Endothelial cell of umbilical vein (primary cell): Measurements from ENCODE around the gene GRIN2D. TPM values are rescaled to one million over a fixed set of nuclear protein-coding genes. Genes with fewer than 3 reads are reported as not detected.

Source experiments
- BruUV-seq: library from RNA; stranded (reverse); fragments of 400-500 nt; replicated peaks from 2 replicates; lab custom pipeline; 2021; lab: Mats Ljungman, UMichigan
- CTCF ChIA-PET: fragments of 300-600, 350-600 bp; sonication (Branson Sonifier 250); formaldehyde crosslinking; loops from one replicate; lab custom pipeline; 2021; ENCODE audit warnings: antibody characterized with exemption, inconsistent platforms; lab: Charles Lee
- POLR2A ChIA-PET: fragments of 300-600, 350-600 bp; sonication (Branson Sonifier 250); formaldehyde crosslinking; loops from one replicate; lab custom pipeline; 2021; ENCODE audit warnings: antibody characterized with exemption, inconsistent platforms; lab: Charles Lee
- DNase-seq: peaks from one replicate; pipeline ENCODE4 v3.0.0-alpha.2; 2011; ENCODE audit warnings: low read depth, low spot score
- FAIRE-seq: peaks from 2 replicates; lab custom pipeline; 2011; peaks lifted over from hg19 to GRCh38; lab: Jason Lieb, UNC
- H2AFZ ChIP-seq: 2 replicates; pipeline ENCODE4 v1.6.0; 2012; ENCODE audit warnings: low read depth, low read length, control low read depth, inconsistent platforms
- H3K27ac ChIP-seq: 2 replicates; pipeline ENCODE4 v1.5.1; 2011; ENCODE audit warnings: low read depth, mild to moderate bottlenecking, control low read depth, low read length, moderate library complexity; ENCODE audit not compliant: insufficient read depth
- H3K27me3 ChIP-seq, 2 experiments: 2 replicates each; pipeline versions ENCODE4 v1.6.0 to v1.6.1; 2011; ENCODE audit warnings: low read length in 2 of 2, mixed read lengths in 1 of 2; ENCODE audit not compliant: control insufficient read depth in 2 of 2, insufficient read depth in 2 of 2
- H3K36me3 ChIP-seq, 2 experiments: 2 replicates in 1 of 2; 3 replicates in 1 of 2; pipeline ENCODE4 v1.5.1; 2011; ENCODE audit warnings: low read length in 2 of 2, mild to moderate bottlenecking in 1 of 2, moderate library complexity in 1 of 2; ENCODE audit not compliant: control insufficient read depth in 2 of 2, insufficient read depth in 2 of 2; ENCODE audit errors: extremely low read depth in 1 of 2
- H3K4me1 ChIP-seq: 3 replicates; pipeline ENCODE4 v1.5.1; 2011; ENCODE audit warnings: mild to moderate bottlenecking, low read length; ENCODE audit not compliant: control insufficient read depth, insufficient read depth; ENCODE audit errors: extremely low read depth
- H3K4me2 ChIP-seq: 2 replicates; pipeline ENCODE4 v1.6.1; 2011; ENCODE audit warnings: low read length, control low read depth, mixed read lengths; ENCODE audit not compliant: insufficient read depth
- H3K4me3 ChIP-seq, 3 experiments: fragments of 200-600 bp in 1 of 3; sonication (generic), shearing (Covaris generic) in 1 of 3; replicated peaks in 1 of 3; 2 replicates each; pipeline ENCODE4 v1.5.1; 2011 to 2016; ENCODE audit warnings: control low read depth in 3 of 3, low read length in 3 of 3, mild to moderate bottlenecking in 2 of 3, inconsistent platforms in 1 of 3, low read depth in 1 of 3, moderate library complexity in 1 of 3; ENCODE audit not compliant: insufficient read depth in 1 of 3
- H3K79me2 ChIP-seq: 2 replicates; pipeline ENCODE4 v1.6.0; 2012; ENCODE audit warnings: low read length, inconsistent platforms; ENCODE audit not compliant: control insufficient read depth, insufficient read depth
- H3K9ac ChIP-seq: replicated peaks from 2 replicates; pipeline ENCODE3; 2011; ENCODE audit warnings: low read length, control low read depth; ENCODE audit not compliant: insufficient read depth; ENCODE audit errors: extremely low read depth
- H3K9me1 ChIP-seq: replicated peaks from 3 replicates; pipeline ENCODE4 v1.6.0; 2011; ENCODE audit warnings: mild to moderate bottlenecking, low read length; ENCODE audit not compliant: control insufficient read depth, insufficient read depth; ENCODE audit errors: extremely low read depth
- H3K9me3 ChIP-seq: replicated peaks from 2 replicates; pipeline ENCODE4 v1.5.1; 2012; ENCODE audit warnings: low read length, inconsistent platforms; ENCODE audit not compliant: control insufficient read depth, insufficient read depth
- H4K20me1 ChIP-seq: replicated peaks from 2 replicates; pipeline ENCODE3; 2011; ENCODE audit warnings: mild to moderate bottlenecking, low read length; ENCODE audit not compliant: control insufficient read depth, insufficient read depth; ENCODE audit errors: extremely low read depth
- CTCF ChIP-seq, 2 donors: IDR thresholded peaks; 1 replicate in 1 of 2; 2 replicates in 1 of 2; pipeline ENCODE4 v1.5.1; 2011; ENCODE audit warnings: low read length in 2 of 2, mild to moderate bottlenecking in 2 of 2, moderate library complexity in 2 of 2, control low read depth in 1 of 2, inconsistent platforms in 1 of 2, low read depth in 1 of 2; ENCODE audit not compliant: insufficient read depth in 1 of 2; ENCODE audit errors: extremely low read depth in 1 of 2
- EZH2 ChIP-seq: IDR thresholded peaks from 2 replicates; pipeline ENCODE4 v1.6.1; 2012; ENCODE audit warnings: borderline replicate concordance, low read depth, mild to moderate bottlenecking, moderate library complexity, low read length, inconsistent platforms; ENCODE audit not compliant: severe bottlenecking
- FOS ChIP-seq: IDR thresholded peaks from 2 replicates; pipeline ENCODE4 v1.6.1; 2011; ENCODE audit warnings: mild to moderate bottlenecking, low read length, moderate library complexity, borderline replicate concordance; ENCODE audit not compliant: insufficient read depth
- GATA2 ChIP-seq: IDR thresholded peaks from 2 replicates; pipeline ENCODE4 v1.7.0; 2011; ENCODE audit warnings: low read depth, mild to moderate bottlenecking, moderate library complexity, mixed read lengths, low read length; ENCODE audit not compliant: insufficient read length, insufficient read depth
- JUN ChIP-seq: IDR thresholded peaks from 2 replicates; pipeline ENCODE4 v1.6.1; 2011; ENCODE audit warnings: borderline replicate concordance, low read depth; ENCODE audit not compliant: insufficient read length, insufficient read depth
- MAX ChIP-seq: IDR thresholded peaks from 2 replicates; pipeline ENCODE4 v1.6.1; 2011; ENCODE audit not compliant: insufficient read depth, insufficient read length
- MYC ChIP-seq: IDR thresholded peaks from one replicate; pipeline ENCODE4 v1.6.1; 2011; ENCODE audit warnings: mild to moderate bottlenecking, low read depth, low read length
- POLR2A ChIP-seq: IDR thresholded peaks from 2 replicates; pipeline ENCODE4 v1.6.1; 2012; ENCODE audit warnings: low read depth, mild to moderate bottlenecking, control low read depth, low read length
- POLR2AphosphoS5 ChIP-seq: IDR thresholded peaks from 2 replicates; pipeline ENCODE4 v1.6.1; 2012; ENCODE audit warnings: low read depth, mild to moderate bottlenecking, control low read depth, low read length, moderate library complexity; ENCODE audit not compliant: insufficient read depth
- dilution Hi-C: fragments of 300-500 bp; cut with MboI; formaldehyde crosslinking; loops from one replicate; pipeline ENCODE4 v1.15.0; 2019; ENCODE audit warnings: low sequenced_read_pairs; ENCODE audit not compliant: extremely low pct_ligation_motif_present
- intact Hi-C: fragments of 100-400 bp; cut with micrococcal nuclease; formaldehyde crosslinking; loops from one replicate; pipeline ENCODE4 v1.10.0; 2022
- polyA plus RNA-seq, 4 experiments: library from polyadenylated mRNA; depleted of rRNA in 3 of 4; stranded (reverse) in 3 of 4; unstranded in 1 of 4; fragments of >200 nt; gene quantifications; 2 replicates each; pipeline versions ENCODE4 v1.2.1 to v1.2.3, GENCODE V29; 2011 to 2012; ENCODE audit warnings: missing spikeins in 1 of 4
- total RNA-seq: library from RNA; stranded (reverse); gene quantifications from 2 replicates; pipeline ENCODE4 v1.2.3, GENCODE V29; 2021

Gene GRIN2D
- total and polyA plus RNA-seq, 2 donors (not counting 3 experiments of a cell fraction or from before 2014, with no cell fraction given): 0.59 to 2.1 TPM

- H2AFZ ChIP-seq: no peak overlapping the region
- FAIRE-seq (no peak), DNase-seq (no peak)
- ChIA-PET CTCF (no interaction called here), POLR2A (no interaction called here)
- no peak overlapping the region for H3K9ac ChIP-seq
- TF ChIP-seq POLR2AphosphoS5 (no peak), GATA2 (no peak), MAX (no peak)
- no peaks in the 10 kb centered on the region for H3K36me3 ChIP-seq
- H3K4me2 ChIP-seq: no peak overlapping the region
- H3K27ac ChIP-seq: no peak overlapping the region
- dilution Hi-C loops: no loop called here
- H4K20me1 ChIP-seq: no peaks in the 10 kb centered on the region
- intact Hi-C loops: no loop called here
- no peaks in the 10 kb centered on the region for H3K9me3 ChIP-seq
- H3K27me3 ChIP-seq: no peaks in the 10 kb centered on the region
- H3K4me1 ChIP-seq: no peaks in the 10 kb centered on the region
- H3K9me1 ChIP-seq: no peaks in the 10 kb centered on the region
- no TSS peak for BruUV-seq
- no peak overlapping the region for H3K4me3 ChIP-seq
- no peaks in the 10 kb centered on the region for H3K79me2 ChIP-seq
Measured at GRCh38 chr19:48355365-48355954, 38.0 kb upstream of the GRIN2D start.

GRCh38 chr19:48359123-48359522, 34.3 kb upstream of the GRIN2D start:
- FAIRE-seq: no peak
- TF ChIP-seq CTCF (IDR thresholded peaks at IDR 0.05; ENCODE audit: extremely low read depth in 1 of 2, insufficient read depth in 1 of 2, low read depth in 1 of 2, low read length in 2 of 2) (no peak), POLR2A (no peak), JUN (no peak), POLR2AphosphoS5 (no peak), GATA2 (no peak), FOS (no peak), MAX (no peak), EZH2 (no peak), MYC (no peak)
- POLR2A ChIA-PET: no interaction called here
- no TSS peak for BruUV-seq
- H3K79me2 ChIP-seq: no peaks in the 10 kb centered on the region
- dilution Hi-C loops (no loop called here), intact Hi-C loops (no loop called here)
- H4K20me1 ChIP-seq: no peaks in the 10 kb centered on the region
- no peak overlapping the region for H3K9ac ChIP-seq
- H2AFZ ChIP-seq: no peak overlapping the region
- H3K9me1 ChIP-seq: no peaks in the 10 kb centered on the region
- H3K27ac ChIP-seq: no peak overlapping the region
- peaks cover 5% of the 10 kb centered on the region for H3K4me1 ChIP-seq
- DNase-seq: no peak
- no peak overlapping the region for H3K4me3 ChIP-seq
- H3K4me2 ChIP-seq: no peak overlapping the region
- no peaks in the 10 kb centered on the region for H3K36me3 ChIP-seq
- no peaks in the 10 kb centered on the region for H3K27me3 ChIP-seq
- CTCF ChIA-PET: interaction anchor here (0.6 kb wide), 1 partner anchor 282 kb away, joined by 3 read pairs; no protein-coding TSS in a partner anchor
- no peaks in the 10 kb centered on the region for H3K9me3 ChIP-seq
